Natural killer cell (primary cell): ENCODE measurements around the gene LENG1. TPM values are rescaled to one million over a fixed set of nuclear protein-coding genes. Genes with fewer than 3 reads are reported as not detected.
"Not testable (repeated sequence)": the region's sequence is repeated elsewhere in the genome, so short reads cannot be mapped to it uniquely, and the experiment has no call there.

Experiments
- ATAC-seq, 3 donors: fragments of 150-1000 bp in 2 of 3; fragments of 200-7000 bp in 1 of 3; cut with Tn5 transposase; 1 replicate in 1 of 3; 2 replicates in 2 of 3; pipeline ENCODE4 v1.10.0; 2021; ENCODE audit warnings: mild to moderate bottlenecking in 2 of 3, moderate library complexity in 2 of 3
- DNase-seq, 2 donors: peaks; one replicate each; pipeline versions ENCODE4 v3.0.0 to v3.0.0-alpha.2; 2013 to 2021; ENCODE audit warnings: mixed read lengths in 1 of 2
- H3K27ac ChIP-seq: one replicate; pipeline ENCODE4 v1.5.1; 2013; ENCODE audit warnings: mild to moderate bottlenecking, low read length
- H3K27me3 ChIP-seq: one replicate; pipeline ENCODE4 v1.6.1; 2013; ENCODE audit warnings: low read length; ENCODE audit not compliant: control insufficient read depth, insufficient read depth
- H3K36me3 ChIP-seq: one replicate; pipeline ENCODE4 v1.6.1; 2013; ENCODE audit warnings: low read length; ENCODE audit not compliant: control insufficient read depth, insufficient read depth
- H3K4me1 ChIP-seq: one replicate; pipeline ENCODE4 v1.6.1; 2013; ENCODE audit warnings: low read length; ENCODE audit not compliant: control insufficient read depth, insufficient read depth
- H3K4me3 ChIP-seq: one replicate; pipeline ENCODE4 v1.5.1; 2013; ENCODE audit warnings: low read length
- H3K9me3 ChIP-seq: one replicate; pipeline ENCODE4 v1.6.1; 2013; ENCODE audit warnings: low read length; ENCODE audit not compliant: control insufficient read depth, insufficient read depth
- H3K27ac Mint-ChIP-seq, 2 donors: one replicate each; pipeline ENCODE4 v1.8.0; 2022; ENCODE audit warnings: mild to moderate bottlenecking in 2 of 2, mixed read lengths in 2 of 2, moderate library complexity in 1 of 2
- H3K27me3 Mint-ChIP-seq, 2 donors: one replicate each; pipeline ENCODE4 v1.8.0; 2022; ENCODE audit warnings: low read depth in 2 of 2, mixed read lengths in 2 of 2
- H3K36me3 Mint-ChIP-seq: one replicate; pipeline ENCODE4 v1.8.0; 2022; ENCODE audit warnings: mixed read lengths
- H3K4me1 Mint-ChIP-seq, 2 donors: one replicate each; pipeline ENCODE4 v1.8.0; 2022; ENCODE audit warnings: mixed read lengths in 2 of 2
- H3K4me3 Mint-ChIP-seq: one replicate; pipeline ENCODE4 v1.8.0; 2022; ENCODE audit warnings: mild to moderate bottlenecking, moderate library complexity, mixed read lengths
- H3K9me3 Mint-ChIP-seq, 2 donors: one replicate each; pipeline ENCODE4 v1.8.0; 2022; ENCODE audit warnings: mixed read lengths in 2 of 2
- CTCF ChIP-seq: fragments of 200-600 bp; IDR thresholded peaks from one replicate; pipeline ENCODE4 v1.8.0; 2022; ENCODE audit warnings: antibody characterized with exemption
- WGBS: methylation state at CpG from one replicate; pipeline ENCODE4 v1.1.7; 2013; ENCODE audit warnings: missing lambda C conversion rate; ENCODE audit not compliant: insufficient coverage; 5-methylcytosine and 5-hydroxymethylcytosine counted together
- intact Hi-C: fragments of 100-400 bp; cut with micrococcal nuclease; formaldehyde crosslinking; loops from one replicate; pipeline ENCODE4 v1.14.2; 2022
- total RNA-seq, 4 donors: library from RNA; stranded (reverse); fragments of 120-200 nt in 1 of 4; gene quantifications; one replicate each; pipeline versions ENCODE4 v1.2.3 to v1.2.4, GENCODE V29; 2013 to 2022

LENG1 gene
- total RNA-seq, 3 donors from 2014 or later (not counting 1 experiment from before 2014, with no cell fraction given) = 8.3 to 9.4 (median 9.1) TPM

GRCh38 chr19:54201172-54201701 lies 41.7 kb upstream of the LENG1 start:
- H3K4me3 Mint-ChIP-seq = peak overlapping the region; percentile 100
- ATAC-seq (peak; percentile 1 to 67 (median 58)), DNase-seq (no peak)
- Histone ChIP-seq H3K4me1 (peaks cover 44% of the 10 kb centered on the region), H3K36me3 (peaks cover 44% of the 10 kb centered on the region), H3K27ac (peak overlapping the region; percentile 95), H3K4me3 (peak overlapping the region; percentile 88), H3K9me3 (no peaks in the 10 kb centered on the region), H3K27me3 (no peaks in the 10 kb centered on the region)
- intact Hi-C loops = loop anchor here (1.0 kb wide), 1 partner anchor 9 kb away; no protein-coding TSS in a partner anchor
- TF ChIP-seq CTCF = no peak
- H3K27ac Mint-ChIP-seq = peak overlapping the region; percentile 97 to 100
- no peaks in the 10 kb centered on the region for H3K27me3 Mint-ChIP-seq
- 6% methylated on average over 26 of the region's 28 CpGs for WGBS
- no peaks in the 10 kb centered on the region for H3K36me3 Mint-ChIP-seq
- no peaks in the 10 kb centered on the region for H3K9me3 Mint-ChIP-seq
- H3K4me1 Mint-ChIP-seq = peaks cover 38 to 45% of the 10 kb centered on the region in 2 donors

- H3K4me3 ChIP-seq = no peak overlapping the region
- Mint-ChIP-seq H3K27me3 (no peaks in the 10 kb centered on the region), H3K9me3 (no peaks in the 10 kb centered on the region), H3K27ac (peak overlapping the region; percentile 59 to 100), H3K4me3 (peak overlapping the region; percentile 100), H3K36me3 (no peaks in the 10 kb centered on the region), H3K4me1 (peaks cover 34 to 35% of the 10 kb centered on the region in 2 donors)
- ATAC-seq (no peak), DNase-seq (no peak)
- TF ChIP-seq CTCF = no peak
- 98% methylated on average over 13 of the region's 16 CpGs for WGBS
- H3K36me3 ChIP-seq = peaks cover 27% of the 10 kb centered on the region
- intact Hi-C loops = loop anchor here (10.0 kb wide), 1 partner anchor 1455 kb away; the partner anchor contains the start of gene U2AF2
- no peak overlapping the region for H3K27ac ChIP-seq
- no peaks in the 10 kb centered on the region for H3K9me3 ChIP-seq
- H3K4me1 ChIP-seq = peaks cover 37% of the 10 kb centered on the region
- H3K27me3 ChIP-seq = no peaks in the 10 kb centered on the region
Observed at GRCh38 chr19:54199401-54199800, 39.9 kb upstream of the LENG1 start.

GRCh38 chr19:54197121-54197520 lies 37.6 kb upstream of the LENG1 start:
- Mint-ChIP-seq H3K4me1 (peaks cover 23 to 33% of the 10 kb centered on the region in 2 donors), H3K36me3 (no peaks in the 10 kb centered on the region), H3K27me3 (no peaks in the 10 kb centered on the region), H3K4me3 (no peak overlapping the region), H3K27ac (no peak overlapping the region), H3K9me3 (no peaks in the 10 kb centered on the region)
- no peak for ATAC-seq
- TF ChIP-seq CTCF = no peak
- Histone ChIP-seq H3K27me3 (no peaks in the 10 kb centered on the region), H3K36me3 (peaks cover 15% of the 10 kb centered on the region), H3K4me1 (peaks cover 23% of the 10 kb centered on the region), H3K9me3 (no peaks in the 10 kb centered on the region), H3K4me3 (no peak overlapping the region), H3K27ac (no peak overlapping the region)
- 90% methylated on average over 3 of the region's 3 CpGs for WGBS
- intact Hi-C loops = loop anchor here (10.0 kb wide), 1 partner anchor 1458 kb away; the partner anchor contains the start of gene U2AF2
- DNase-seq = no peak

GRCh38 chr19:54196536-54196935 lies 37.0 kb upstream of the LENG1 start:
- no peak overlapping the region for H3K4me3 Mint-ChIP-seq
- no peak for DNase-seq
- H3K4me1 Mint-ChIP-seq = peaks cover 23 to 33% of the 10 kb centered on the region in 2 donors
- Histone ChIP-seq H3K36me3 (peaks cover 9% of the 10 kb centered on the region), H3K27me3 (no peaks in the 10 kb centered on the region), H3K4me3 (no peak overlapping the region), H3K9me3 (no peaks in the 10 kb centered on the region), H3K4me1 (peaks cover 23% of the 10 kb centered on the region), H3K27ac (no peak overlapping the region)
- H3K27me3 Mint-ChIP-seq = no peaks in the 10 kb centered on the region
- WGBS = 92% methylated on average over 7 of the region's 7 CpGs
- no peak overlapping the region for H3K27ac Mint-ChIP-seq
- H3K9me3 Mint-ChIP-seq = no peaks in the 10 kb centered on the region
- no peak for ATAC-seq
- H3K36me3 Mint-ChIP-seq = no peaks in the 10 kb centered on the region
- no peak for TF ChIP-seq CTCF
- intact Hi-C loops = loop anchor here (10.0 kb wide), 1 partner anchor 1458 kb away; the partner anchor contains the start of gene U2AF2

- ATAC-seq, DNase-seq, H3K27me3 ChIP-seq, H3K4me3 ChIP-seq, H3K27ac Mint-ChIP-seq, H3K36me3 Mint-ChIP-seq, H3K9me3 Mint-ChIP-seq, H3K9me3 ChIP-seq, H3K4me3 Mint-ChIP-seq, H3K36me3 ChIP-seq, H3K27ac ChIP-seq, H3K27me3 Mint-ChIP-seq: not testable (repeated sequence)
- intact Hi-C loops = loop anchor here (10.0 kb wide), 1 partner anchor 1460 kb away; the partner anchor contains the start of gene U2AF2
- peaks cover 19 to 30% of the 10 kb centered on the region in 2 donors for H3K4me1 Mint-ChIP-seq
- H3K4me1 ChIP-seq = peaks cover 12% of the 10 kb centered on the region
- WGBS = 93% methylated on average over 12 of the region's 12 CpGs
Observed at GRCh38 chr19:54194463-54194862, 34.9 kb upstream of the LENG1 start.
